Gastrocnemius medialis (tissue), 4 donors: ENCODE results near the gene GIGYF2. TPM values are rescaled to one million over a fixed set of nuclear protein-coding genes. Genes with fewer than 3 reads are reported as not detected.
A peak's percentile ranks its signal among the peaks of the same experiment; 100 is the strongest.
"Not testable (repeated sequence)": the region's sequence is repeated elsewhere in the genome, so short reads cannot be mapped to it uniquely, and the experiment has no call there.

Experiments
- ATAC-seq, 2 donors: fragments of 150-250 bp; one replicate each; pipeline ENCODE4 v1.9.1; 2016
- DNase-seq, 2 donors: peaks; one replicate each; pipeline ENCODE4 v3.0.0-alpha.2; 2019
- H3K27ac ChIP-seq, 4 donors: fragments of 200-600 bp; sonication (generic); 1 replicate in 1 of 4; 2 replicates in 3 of 4; pipeline ENCODE4 v1.5.1; 2016 to 2018; ENCODE audit warnings: mild to moderate bottlenecking in 2 of 4, moderate library complexity in 1 of 4
- H3K27me3 ChIP-seq, 3 donors: fragments of 200-600 bp; sonication (generic) in 2 of 3; 1 replicate in 1 of 3; 2 replicates in 2 of 3; pipeline versions ENCODE4 v1.5.1 to v1.6.0; 2016 to 2019; ENCODE audit warnings: mild to moderate bottlenecking in 1 of 3, moderate library complexity in 1 of 3
- H3K36me3 ChIP-seq, 2 donors: fragments of 200-600 bp; sonication (generic) in 1 of 2; one replicate each; pipeline ENCODE4 v1.5.1; 2017 to 2018
- H3K4me1 ChIP-seq, 2 donors: fragments of 200-600 bp; sonication (generic) in 1 of 2; one replicate each; pipeline ENCODE4 v1.5.1; 2016 to 2017; ENCODE audit warnings: mild to moderate bottlenecking in 2 of 2
- H3K4me3 ChIP-seq, 4 donors: fragments of 200-600 bp; sonication (generic) in 3 of 4; 1 replicate in 1 of 4; 2 replicates in 3 of 4; pipeline ENCODE4 v1.5.1; 2016 to 2019; ENCODE audit warnings: mild to moderate bottlenecking in 2 of 4
- H3K9me3 ChIP-seq, 3 donors: fragments of 200-600 bp; sonication (generic) in 2 of 3; 1 replicate in 1 of 3; 2 replicates in 2 of 3; pipeline ENCODE4 v1.5.1; 2016 to 2019
- POLR2A ChIP-seq, 2 donors: fragments of 450-650 bp; IDR thresholded peaks; one replicate each; pipeline ENCODE4 v1.6.1; 2017; ENCODE audit warnings: antibody characterized with exemption in 2 of 2, mild to moderate bottlenecking in 2 of 2, moderate library complexity in 2 of 2
- in situ Hi-C, 4 donors: fragments of 200-750 bp; cut with MboI; loops; one replicate each; pipeline versions ENCODE4 v1.15.0 to v1.8.0; 2017; ENCODE audit warnings: low sequenced_read_pairs in 4 of 4
- intact Hi-C: fragments of 100-400 bp; cut with DNase I; formaldehyde crosslinking; loops from one replicate; pipeline ENCODE4 v1.15.1; 2023; ENCODE audit warnings: low total_unique reads
- total RNA-seq, 4 donors: library from RNA; depleted of rRNA; stranded (reverse); fragments of >200 nt; gene quantifications; one replicate each; pipeline versions ENCODE4 v1.1.0 to v1.2.3, GENCODE V29; 2016
- TF ChIP-seq, protein P1 (sequence below), 5 experiments: fragments of 450-650 bp in 3 of 5; fragments of 200-600 bp in 2 of 5; sonication (generic) in 2 of 5; IDR thresholded peaks in 4 of 5; conservative IDR thresholded peaks in 1 of 5; 1 replicate in 4 of 5; 2 replicates in 1 of 5; pipeline ENCODE4 v1.5.1; 2016 to 2019; ENCODE audit warnings: antibody characterized with exemption in 5 of 5, mild to moderate bottlenecking in 3 of 5, moderate library complexity in 3 of 5

Gene GIGYF2
- total RNA-seq, 4 donors from 2014 or later: 55.7 to 87.8 (median 66.1) TPM

DNA sequence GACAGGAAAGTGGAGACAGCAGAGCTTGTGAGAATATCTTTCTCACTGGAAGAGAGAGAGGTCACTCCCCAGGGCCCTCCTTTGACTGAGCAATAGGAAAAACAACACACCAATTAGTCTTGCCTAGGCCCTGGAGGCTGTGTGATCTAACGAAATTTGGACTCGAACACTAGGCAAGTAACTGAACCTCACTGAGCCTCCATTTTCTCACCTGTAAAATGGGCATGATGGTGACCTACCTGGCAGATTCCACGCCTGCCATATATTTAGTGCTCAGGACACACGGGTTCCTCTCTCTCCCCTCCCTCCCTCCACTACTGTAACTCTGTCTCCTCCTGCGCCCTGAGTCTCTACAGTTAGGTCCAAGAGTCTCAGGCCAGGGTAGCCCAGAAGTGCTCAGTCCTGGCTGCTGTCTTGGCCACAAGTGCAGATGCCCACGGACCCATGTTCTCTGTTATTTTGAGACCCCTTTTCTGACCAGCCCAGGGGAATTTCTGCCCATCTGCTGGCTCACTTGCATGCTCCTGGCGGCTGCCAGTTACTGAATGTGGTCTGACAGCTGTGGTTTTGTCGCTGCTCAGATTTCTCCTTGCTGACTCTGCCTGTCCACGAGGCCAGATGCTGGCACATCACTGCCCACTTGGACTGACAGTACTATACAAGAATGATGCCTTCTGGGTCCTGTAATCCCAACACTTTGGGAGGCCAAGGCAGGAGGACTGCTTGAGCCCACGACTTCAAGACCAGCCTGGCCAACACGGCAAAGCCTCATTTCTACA, 9.6 kb upstream of the GIGYF2 start:
- Histone ChIP-seq H3K27ac (peak overlapping the region in 1 of 4 donors; percentile 66), H3K4me1 (peaks cover 0 to 8% of the 10 kb centered on the region in 2 donors), H3K9me3 (no peaks in the 10 kb centered on the region), H3K36me3 (no peaks in the 10 kb centered on the region), H3K27me3 (no peaks in the 10 kb centered on the region), H3K4me3 (no peak overlapping the region)
- peak; percentile 84 to 89 for ATAC-seq
- peak; percentile 39 to 61 for DNase-seq
- intact Hi-C loops: no loop called here
- in situ Hi-C loops: no loop called here
- TF ChIP-seq POLR2A (IDR thresholded peaks at IDR 0.05): no peak
- TF ChIP-seq, protein P1, sequence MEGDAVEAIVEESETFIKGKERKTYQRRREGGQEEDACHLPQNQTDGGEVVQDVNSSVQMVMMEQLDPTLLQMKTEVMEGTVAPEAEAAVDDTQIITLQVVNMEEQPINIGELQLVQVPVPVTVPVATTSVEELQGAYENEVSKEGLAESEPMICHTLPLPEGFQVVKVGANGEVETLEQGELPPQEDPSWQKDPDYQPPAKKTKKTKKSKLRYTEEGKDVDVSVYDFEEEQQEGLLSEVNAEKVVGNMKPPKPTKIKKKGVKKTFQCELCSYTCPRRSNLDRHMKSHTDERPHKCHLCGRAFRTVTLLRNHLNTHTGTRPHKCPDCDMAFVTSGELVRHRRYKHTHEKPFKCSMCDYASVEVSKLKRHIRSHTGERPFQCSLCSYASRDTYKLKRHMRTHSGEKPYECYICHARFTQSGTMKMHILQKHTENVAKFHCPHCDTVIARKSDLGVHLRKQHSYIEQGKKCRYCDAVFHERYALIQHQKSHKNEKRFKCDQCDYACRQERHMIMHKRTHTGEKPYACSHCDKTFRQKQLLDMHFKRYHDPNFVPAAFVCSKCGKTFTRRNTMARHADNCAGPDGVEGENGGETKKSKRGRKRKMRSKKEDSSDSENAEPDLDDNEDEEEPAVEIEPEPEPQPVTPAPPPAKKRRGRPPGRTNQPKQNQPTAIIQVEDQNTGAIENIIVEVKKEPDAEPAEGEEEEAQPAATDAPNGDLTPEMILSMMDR (IDR thresholded peaks at IDR 0.05 in 4 of 5, conservative IDR thresholded peaks at IDR 0.05 in 1 of 5): no peak

GRCh38 chr2:232688201-232688600, 8.9 kb upstream of the GIGYF2 start:
- ATAC-seq (peak in 1 of 2 donors; percentile 18), DNase-seq (no peak)
- no peaks in the 10 kb centered on the region for H3K9me3 ChIP-seq
- H3K27ac ChIP-seq: peak overlapping the region in 1 of 4 donors; percentile 66
- H3K36me3 ChIP-seq: no peaks in the 10 kb centered on the region
- intact Hi-C loops (no loop called here), in situ Hi-C loops (no loop called here)
- H3K27me3 ChIP-seq: no peaks in the 10 kb centered on the region
- H3K4me1 ChIP-seq: peaks cover 0 to 8% of the 10 kb centered on the region in 2 donors
- no peak overlapping the region for H3K4me3 ChIP-seq
- TF ChIP-seq, protein P1 (IDR thresholded peaks at IDR 0.05 in 4 of 5, conservative IDR thresholded peaks at IDR 0.05 in 1 of 5): no peak
- TF ChIP-seq POLR2A (IDR thresholded peaks at IDR 0.05): no peak

GRCh38 chr2:232689152-232689910, 7.8 kb upstream of the GIGYF2 start:
- intact Hi-C loops: no loop called here
- H3K27me3 ChIP-seq: no peaks in the 10 kb centered on the region
- H3K36me3 ChIP-seq: no peaks in the 10 kb centered on the region
- H3K9me3 ChIP-seq: no peaks in the 10 kb centered on the region
- no peak for TF ChIP-seq POLR2A (IDR thresholded peaks at IDR 0.05)
- TF ChIP-seq, protein P1 (IDR thresholded peaks at IDR 0.05 in 4 of 5, conservative IDR thresholded peaks at IDR 0.05 in 1 of 5): no peak
- in situ Hi-C loops: no loop called here
- no peak overlapping the region for H3K4me3 ChIP-seq
- peaks cover 0 to 8% of the 10 kb centered on the region in 2 donors for H3K4me1 ChIP-seq
- DNase-seq (no peak), ATAC-seq (peak in 1 of 2 donors; percentile 19)
- H3K27ac ChIP-seq: no peak overlapping the region

DNA sequence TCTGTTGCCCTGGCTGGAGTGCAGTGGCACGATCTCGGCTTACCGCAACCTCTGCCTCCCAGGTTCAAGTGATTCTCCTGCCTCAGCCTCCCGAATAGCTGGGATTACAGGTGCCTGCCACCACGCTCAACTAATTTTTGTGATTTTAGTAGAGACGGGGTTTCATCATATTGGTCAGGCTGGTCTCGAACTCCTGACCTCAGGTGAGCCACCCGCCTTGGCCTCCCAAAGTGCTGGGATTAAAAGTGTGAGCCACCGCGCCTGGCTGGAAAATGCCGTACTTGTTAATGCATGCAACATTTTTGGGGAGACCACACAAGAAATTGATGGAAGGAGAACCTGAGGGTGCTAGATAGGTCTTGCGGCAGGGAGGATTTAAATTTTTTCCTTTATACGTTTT, 6.0 kb upstream of the GIGYF2 start:
- H3K4me3 ChIP-seq, H3K27me3 ChIP-seq, H3K4me1 ChIP-seq, H3K27ac ChIP-seq, H3K9me3 ChIP-seq, in situ Hi-C loops, ATAC-seq, intact Hi-C loops, DNase-seq, H3K36me3 ChIP-seq: not testable (repeated sequence)

GRCh38 chr2:232693344-232693743, 3.8 kb upstream of the GIGYF2 start:
- intact Hi-C loops (no loop called here), in situ Hi-C loops (no loop called here)
- Histone ChIP-seq H3K36me3 (no peaks in the 10 kb centered on the region), H3K4me1 (peaks cover 7 to 18% of the 10 kb centered on the region in 2 donors), H3K4me3 (no peak overlapping the region), H3K27me3 (no peaks in the 10 kb centered on the region), H3K9me3 (no peaks in the 10 kb centered on the region), H3K27ac (no peak overlapping the region)
- TF ChIP-seq, protein P1 (IDR thresholded peaks at IDR 0.05 in 4 of 5, conservative IDR thresholded peaks at IDR 0.05 in 1 of 5): no peak
- no peak for TF ChIP-seq POLR2A (IDR thresholded peaks at IDR 0.05)
- DNase-seq (no peak), ATAC-seq (no peak)
